ENCODE data around the gene OR14I1. TPM values are rescaled to one million over a fixed set of nuclear protein-coding genes. Genes with fewer than 3 reads are reported as not detected.

The OR14I1 gene
- total and polyA plus RNA-seq, 3 experiments from 2014 or later, result not detected

GRCh38 chr1:248736977-248737376 lies 34.4 kb upstream of the OR14I1 start:
- Mint-ChIP-seq H3K9me3 (peaks cover 0 to 6% (median 0%) of the 10 kb centered on the region in 5 donors), H3K4me1 (no peaks in the 10 kb centered on the region), H3K36me3 (no peaks in the 10 kb centered on the region), H3K27me3 (peaks cover 14 to 35% of the 10 kb centered on the region in 2 donors), H3K27ac (no peak overlapping the region), H3K4me3 (no peak overlapping the region)
- H3K36me3 ChIP-seq (ENCODE audit: insufficient read depth, low read length), result no peaks in the 10 kb centered on the region
- H3K27me3 ChIP-seq (ENCODE audit: insufficient read depth, low read length, poor library complexity, severe bottlenecking), result no peaks in the 10 kb centered on the region
- H3K27ac ChIP-seq (ENCODE audit: low read depth, low read length), result no peak overlapping the region
- no peaks in the 10 kb centered on the region for H3K4me1 ChIP-seq (ENCODE audit: insufficient read depth, low read length)
- H3K9me3 ChIP-seq (ENCODE audit: low read length), result no peaks in the 10 kb centered on the region
- H3K4me3 ChIP-seq (ENCODE audit: low read length), result no peak overlapping the region
- ChIA-PET POLR2A (no interaction called here), CTCF (no interaction called here)
- DNase-seq, result no peak

- Mint-ChIP-seq H3K27ac (no peak overlapping the region), H3K4me1 (no peaks in the 10 kb centered on the region), H3K4me3 (no peak overlapping the region), H3K27me3 (peaks cover 9 to 34% of the 10 kb centered on the region in 2 donors), H3K9me3 (peaks cover 0 to 6% (median 0%) of the 10 kb centered on the region in 5 donors), H3K36me3 (no peaks in the 10 kb centered on the region)
- POLR2A ChIA-PET, result no interaction called here
- no peaks in the 10 kb centered on the region for H3K27me3 ChIP-seq (ENCODE audit: insufficient read depth, low read length, poor library complexity, severe bottlenecking)
- no peaks in the 10 kb centered on the region for H3K36me3 ChIP-seq (ENCODE audit: insufficient read depth, low read length)
- H3K4me1 ChIP-seq (ENCODE audit: insufficient read depth, low read length), result no peaks in the 10 kb centered on the region
- CTCF ChIA-PET, result interaction anchor here (1.1 kb wide), 1 partner anchor 12 kb away, joined by 3 read pairs; no protein-coding TSS in a partner anchor
- H3K4me3 ChIP-seq (ENCODE audit: low read length), result no peak overlapping the region
- no peak overlapping the region for H3K27ac ChIP-seq (ENCODE audit: low read depth, low read length)
- no peaks in the 10 kb centered on the region for H3K9me3 ChIP-seq (ENCODE audit: low read length)
- DNase-seq, result no peak
These were observed 31.0 kb upstream of the OR14I1 start for GRCh38 chr1:248733566-248733965.

- H3K36me3 Mint-ChIP-seq, result no peaks in the 10 kb centered on the region
- ChIA-PET POLR2A (no interaction called here), CTCF (no interaction called here)
- H3K27ac Mint-ChIP-seq, result no peak overlapping the region
- Histone ChIP-seq H3K27ac (ENCODE audit: low read depth, low read length) (no peak overlapping the region), H3K36me3 (ENCODE audit: insufficient read depth, low read length) (no peaks in the 10 kb centered on the region), H3K4me1 (ENCODE audit: insufficient read depth, low read length) (no peaks in the 10 kb centered on the region), H3K27me3 (ENCODE audit: insufficient read depth, low read length, poor library complexity, severe bottlenecking) (no peaks in the 10 kb centered on the region), H3K9me3 (ENCODE audit: low read length) (no peaks in the 10 kb centered on the region), H3K4me3 (ENCODE audit: low read length) (no peak overlapping the region)
- no peaks in the 10 kb centered on the region for H3K4me1 Mint-ChIP-seq
- H3K9me3 Mint-ChIP-seq, result peaks cover 0 to 6% (median 0%) of the 10 kb centered on the region in 5 donors
- no peak overlapping the region for H3K4me3 Mint-ChIP-seq
- DNase-seq, result no peak
- H3K27me3 Mint-ChIP-seq, result peaks cover 1 to 27% of the 10 kb centered on the region in 2 donors
These were observed 28.2 kb upstream of the OR14I1 start for GRCh38 chr1:248730507-248731335.

- Mint-ChIP-seq H3K9me3 (peaks cover 0 to 17% (median 8%) of the 10 kb centered on the region in 5 donors), H3K4me1 (no peaks in the 10 kb centered on the region), H3K36me3 (peaks cover 0 to 4% (median 0%) of the 10 kb centered on the region in 3 donors), H3K4me3 (no peak overlapping the region), H3K27me3 (peaks cover 11 to 30% of the 10 kb centered on the region in 2 donors), H3K27ac (no peak overlapping the region)
- H3K36me3 ChIP-seq (ENCODE audit: insufficient read depth, low read length), result no peaks in the 10 kb centered on the region
- H3K27ac ChIP-seq (ENCODE audit: low read depth, low read length), result no peak overlapping the region
- peaks cover 3% of the 10 kb centered on the region for H3K27me3 ChIP-seq (ENCODE audit: insufficient read depth, low read length, poor library complexity, severe bottlenecking)
- ChIA-PET POLR2A (no interaction called here), CTCF (no interaction called here)
- H3K9me3 ChIP-seq (ENCODE audit: low read length), result no peaks in the 10 kb centered on the region
- DNase-seq, result no peak
- H3K4me1 ChIP-seq (ENCODE audit: insufficient read depth, low read length), result no peaks in the 10 kb centered on the region
- H3K4me3 ChIP-seq (ENCODE audit: low read length), result no peak overlapping the region
These were observed 11.7 kb upstream of the OR14I1 start for GRCh38 chr1:248714248-248714647.

- no peak overlapping the region for H3K4me3 Mint-ChIP-seq
- no peaks in the 10 kb centered on the region for H3K36me3 ChIP-seq (ENCODE audit: insufficient read depth, low read length)
- peaks cover 0 to 4% (median 0%) of the 10 kb centered on the region in 3 donors for H3K36me3 Mint-ChIP-seq
- H3K27ac Mint-ChIP-seq, result no peak overlapping the region
- H3K27me3 ChIP-seq (ENCODE audit: insufficient read depth, low read length, poor library complexity, severe bottlenecking), result no peaks in the 10 kb centered on the region
- H3K4me3 ChIP-seq (ENCODE audit: low read length), result no peak overlapping the region
- H3K9me3 Mint-ChIP-seq, result peaks cover 0 to 11% (median 8%) of the 10 kb centered on the region in 5 donors
- H3K27me3 Mint-ChIP-seq, result peaks cover 18 to 57% of the 10 kb centered on the region in 2 donors
- ChIA-PET POLR2A (no interaction called here), CTCF (no interaction called here)
- no peaks in the 10 kb centered on the region for H3K4me1 Mint-ChIP-seq
- H3K9me3 ChIP-seq (ENCODE audit: low read length), result no peaks in the 10 kb centered on the region
- no peak for DNase-seq
- H3K4me1 ChIP-seq (ENCODE audit: insufficient read depth, low read length), result no peaks in the 10 kb centered on the region
- H3K27ac ChIP-seq (ENCODE audit: low read depth, low read length), result no peak overlapping the region
These were observed 7.8 kb upstream of the OR14I1 start for GRCh38 chr1:248710305-248710900.

GRCh38 chr1:248704606-248705005 lies 2.0 kb upstream of the OR14I1 start:
- no peak overlapping the region for H3K4me3 Mint-ChIP-seq
- no peaks in the 10 kb centered on the region for H3K36me3 Mint-ChIP-seq
- ChIA-PET POLR2A (no interaction called here), CTCF (no interaction called here)
- H3K27ac ChIP-seq (ENCODE audit: low read depth, low read length), result no peak overlapping the region
- H3K36me3 ChIP-seq (ENCODE audit: insufficient read depth, low read length), result no peaks in the 10 kb centered on the region
- no peak overlapping the region for H3K4me3 ChIP-seq (ENCODE audit: low read length)
- no peak for DNase-seq
- H3K27me3 ChIP-seq (ENCODE audit: insufficient read depth, low read length, poor library complexity, severe bottlenecking), result no peaks in the 10 kb centered on the region
- no peaks in the 10 kb centered on the region for H3K4me1 ChIP-seq (ENCODE audit: insufficient read depth, low read length)
- no peak overlapping the region for H3K27ac Mint-ChIP-seq
- no peaks in the 10 kb centered on the region for H3K4me1 Mint-ChIP-seq
- peaks cover 10 to 40% of the 10 kb centered on the region in 2 donors for H3K27me3 Mint-ChIP-seq
- H3K9me3 ChIP-seq (ENCODE audit: low read length), result no peaks in the 10 kb centered on the region
- H3K9me3 Mint-ChIP-seq, result no peaks in the 10 kb centered on the region

- Histone ChIP-seq H3K4me1 (ENCODE audit: insufficient read depth, low read length) (no peaks in the 10 kb centered on the region), H3K27ac (ENCODE audit: low read depth, low read length) (no peak overlapping the region), H3K27me3 (ENCODE audit: insufficient read depth, low read length, poor library complexity, severe bottlenecking) (no peaks in the 10 kb centered on the region), H3K4me3 (ENCODE audit: low read length) (no peak overlapping the region), H3K9me3 (ENCODE audit: low read length) (no peaks in the 10 kb centered on the region), H3K36me3 (ENCODE audit: insufficient read depth, low read length) (no peaks in the 10 kb centered on the region)
- DNase-seq, result no peak
- H3K4me3 Mint-ChIP-seq, result no peak overlapping the region
- H3K27me3 Mint-ChIP-seq, result peaks cover 10 to 35% of the 10 kb centered on the region in 2 donors
- no peak overlapping the region for H3K27ac Mint-ChIP-seq
- no peaks in the 10 kb centered on the region for H3K4me1 Mint-ChIP-seq
- no peaks in the 10 kb centered on the region for H3K9me3 Mint-ChIP-seq
- ChIA-PET POLR2A (no interaction called here), CTCF (no interaction called here)
- H3K36me3 Mint-ChIP-seq, result no peaks in the 10 kb centered on the region
These were observed 1.1 kb upstream of the OR14I1 start for GRCh38 chr1:248703674-248704073.

GRCh38 chr1:248699099-248699498 lies 3.5 kb downstream of the OR14I1 start:
- Mint-ChIP-seq H3K4me3 (no peak overlapping the region), H3K27ac (peak overlapping the region in 1 of 8 donors; percentile 9), H3K9me3 (no peaks in the 10 kb centered on the region), H3K36me3 (no peaks in the 10 kb centered on the region), H3K27me3 (peaks cover 15 to 27% of the 10 kb centered on the region in 2 donors), H3K4me1 (no peaks in the 10 kb centered on the region)
- Histone ChIP-seq H3K27me3 (ENCODE audit: insufficient read depth, low read length, poor library complexity, severe bottlenecking) (no peaks in the 10 kb centered on the region), H3K4me3 (ENCODE audit: low read length) (no peak overlapping the region), H3K9me3 (ENCODE audit: low read length) (no peaks in the 10 kb centered on the region), H3K27ac (ENCODE audit: low read depth, low read length) (no peak overlapping the region), H3K4me1 (ENCODE audit: insufficient read depth, low read length) (no peaks in the 10 kb centered on the region), H3K36me3 (ENCODE audit: insufficient read depth, low read length) (no peaks in the 10 kb centered on the region)
- DNase-seq, result no peak
- ChIA-PET CTCF (no interaction called here), POLR2A (no interaction called here)

Measured in CD8-positive, alpha-beta memory T cell (primary cell).